ENCODE measurements around the gene GCAT.

The GCAT gene

DNA sequence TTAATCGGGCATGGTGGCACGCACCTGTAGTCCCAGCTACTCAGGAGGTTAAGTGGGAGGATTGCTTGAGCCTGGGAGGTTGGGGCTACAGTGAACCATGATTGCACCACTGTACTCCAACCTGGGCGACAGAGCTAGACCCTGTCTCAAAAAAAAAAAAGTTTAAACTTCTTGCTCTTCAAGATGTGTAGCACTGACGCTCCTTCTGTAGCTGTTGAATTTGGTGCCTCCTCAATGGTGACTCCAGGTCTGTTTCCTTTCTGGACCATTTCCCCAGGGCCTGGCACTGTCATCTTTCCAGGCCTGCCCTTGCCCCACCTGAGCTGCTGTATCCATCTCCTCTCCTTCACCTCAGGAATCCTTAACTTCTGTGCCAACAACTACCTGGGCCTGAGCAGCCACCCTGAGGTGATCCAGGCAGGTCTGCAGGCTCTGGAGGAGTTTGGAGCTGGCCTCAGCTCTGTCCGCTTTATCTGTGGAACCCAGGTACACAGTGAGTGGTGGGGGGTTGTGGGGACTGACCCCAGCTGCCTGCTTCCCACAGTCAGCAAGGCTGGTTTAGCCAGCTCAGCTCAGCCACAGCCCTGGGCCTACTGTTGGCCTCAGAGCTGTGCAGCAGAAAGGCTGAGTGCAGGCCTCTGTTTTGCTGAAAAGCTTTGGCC lies 2.1 kb downstream of the GCAT start:
- no peak for DNase-seq (ENCODE audit: low read depth)

- no peak for DNase-seq (ENCODE audit: low read depth)
Observed at GRCh38 chr22:37811867-37812266, 4.1 kb downstream of the GCAT start.

DNA sequence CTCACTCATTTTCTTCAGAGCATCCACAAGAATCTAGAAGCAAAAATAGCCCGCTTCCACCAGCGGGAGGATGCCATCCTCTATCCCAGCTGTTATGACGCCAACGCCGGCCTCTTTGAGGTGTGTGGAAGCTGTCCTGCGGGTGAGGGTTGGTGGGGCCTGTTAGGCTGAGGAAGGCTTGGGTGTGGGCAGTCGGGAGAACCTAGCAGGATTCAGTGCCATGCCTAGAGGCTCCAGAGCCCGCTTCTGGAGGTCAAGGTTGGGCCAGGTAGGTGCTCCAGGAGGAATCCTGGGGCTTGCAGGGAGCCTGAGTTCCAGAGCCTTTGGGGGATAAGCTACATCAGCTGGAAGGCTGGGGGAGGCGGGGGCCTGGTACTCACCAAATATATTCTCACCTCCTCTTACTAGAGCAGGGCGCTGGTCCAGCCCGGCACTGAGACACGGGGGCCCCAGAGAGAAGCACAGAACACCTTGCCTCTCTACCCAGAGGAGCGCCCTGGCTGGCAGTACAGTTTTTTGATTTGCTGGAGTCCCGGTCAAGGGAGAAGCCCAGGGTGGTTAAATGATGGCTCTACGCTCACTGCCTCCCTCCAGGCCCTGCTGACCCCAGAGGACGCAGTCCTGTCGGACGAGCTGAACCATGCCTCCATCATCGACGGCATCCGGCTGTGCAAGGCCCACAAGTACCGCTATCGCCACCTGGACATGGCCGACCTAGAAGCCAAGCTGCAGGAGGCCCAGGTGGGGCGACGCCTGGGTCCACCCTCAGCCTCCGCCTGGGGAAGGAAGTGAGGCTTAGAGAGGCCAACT lies 5.3 kb downstream of the GCAT start:
- DNase-seq (ENCODE audit: low read depth), result no peak

- no peak for DNase-seq (ENCODE audit: low read depth)
Observed at GRCh38 chr22:37815593-37815992, 7.9 kb downstream of the GCAT start.

DNA sequence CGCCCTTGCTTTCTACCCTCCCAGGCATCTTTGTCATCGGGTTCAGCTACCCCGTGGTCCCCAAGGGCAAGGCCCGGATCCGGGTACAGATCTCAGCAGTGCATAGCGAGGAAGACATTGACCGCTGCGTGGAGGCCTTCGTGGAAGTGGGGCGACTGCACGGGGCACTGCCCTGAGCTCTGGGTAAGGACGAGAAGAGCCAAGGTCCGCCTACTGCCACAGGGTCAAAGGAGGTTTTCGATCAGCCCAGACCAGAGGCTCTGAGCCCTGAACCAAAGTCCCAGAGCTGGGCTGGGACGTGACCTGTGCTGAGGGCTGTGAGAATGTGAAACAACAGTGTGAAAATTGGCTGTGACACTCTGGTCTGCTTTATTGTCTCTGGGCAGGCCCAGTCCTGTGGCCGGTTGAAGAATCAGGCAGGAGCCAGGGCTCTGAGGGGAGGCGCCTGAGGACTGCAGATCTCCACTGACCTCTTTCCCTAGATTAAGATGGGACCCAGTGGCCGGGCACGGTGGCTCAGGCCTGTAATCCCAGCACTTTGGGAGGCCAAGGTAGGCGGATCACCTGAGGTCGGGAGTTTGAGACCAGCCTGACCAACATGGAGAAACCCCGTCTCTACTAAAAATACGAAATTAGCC lies 8.9 kb downstream of the GCAT start:
- no peak for DNase-seq (ENCODE audit: low read depth)

- no peak for DNase-seq (ENCODE audit: low read depth)
Observed at GRCh38 chr22:37817705-37818408, 10.1 kb downstream of the GCAT start.

DNA sequence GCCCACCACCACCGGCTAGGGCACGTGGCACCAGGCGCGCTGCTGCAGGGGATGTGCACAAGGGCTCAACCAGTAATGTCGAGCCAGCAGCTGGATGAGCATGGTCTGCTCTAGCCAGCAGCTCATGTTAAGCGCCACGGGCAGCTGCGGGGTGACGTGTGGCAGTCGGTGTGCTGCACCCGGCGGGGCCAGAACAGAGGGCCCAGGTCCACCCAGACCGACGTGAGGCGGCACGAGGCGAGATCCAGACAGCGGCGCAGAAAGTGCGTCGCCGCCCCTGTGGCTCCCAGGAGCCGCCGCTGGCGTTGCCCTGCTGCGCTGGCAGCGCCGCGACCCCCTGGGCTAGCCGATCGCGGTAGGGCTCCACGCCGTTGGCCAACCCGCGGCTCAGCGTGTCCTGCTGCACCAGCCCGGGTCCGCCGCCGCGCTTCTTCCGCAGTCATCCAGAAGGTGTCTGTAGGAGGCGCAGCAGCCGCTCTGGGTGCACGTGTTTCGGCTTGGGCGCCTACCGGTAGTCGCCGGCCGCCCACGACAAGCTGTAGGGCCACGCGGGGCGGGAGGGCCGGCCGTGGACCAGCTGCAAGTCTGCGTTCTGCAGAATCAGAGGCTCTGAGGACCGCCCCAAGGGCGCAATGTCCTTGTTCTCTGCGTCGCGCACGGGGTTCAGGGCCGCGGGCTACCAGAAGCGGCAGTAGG lies 10.8 kb downstream of the GCAT start:
- no peak for DNase-seq (ENCODE audit: low read depth)

DNA sequence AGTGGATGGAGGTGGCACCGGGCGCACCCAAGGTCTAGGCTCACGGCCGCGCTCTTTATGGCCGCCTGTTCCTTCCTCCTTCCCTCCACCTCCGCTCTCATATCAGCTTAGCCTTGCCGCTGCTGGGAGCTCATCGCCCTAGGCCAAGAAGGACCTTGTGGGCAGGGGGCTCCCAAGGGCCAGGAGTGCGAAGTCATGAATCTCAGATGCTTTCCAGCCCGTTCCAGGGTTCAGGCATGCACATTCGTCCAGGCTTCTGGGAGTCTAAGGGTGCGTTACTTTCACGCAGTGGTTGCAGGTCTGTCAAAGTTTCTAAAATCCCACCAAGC lies 11.3 kb downstream of the GCAT start:
- DNase-seq (ENCODE audit: low read depth), result no peak

- no peak for DNase-seq (ENCODE audit: low read depth)
Observed at GRCh38 chr22:37820350-37820749, 12.6 kb downstream of the GCAT start.

GRCh38 chr22:37822079-37822833 lies 14.5 kb downstream of the GCAT start:
- no peak for DNase-seq (ENCODE audit: low read depth)

DNA sequence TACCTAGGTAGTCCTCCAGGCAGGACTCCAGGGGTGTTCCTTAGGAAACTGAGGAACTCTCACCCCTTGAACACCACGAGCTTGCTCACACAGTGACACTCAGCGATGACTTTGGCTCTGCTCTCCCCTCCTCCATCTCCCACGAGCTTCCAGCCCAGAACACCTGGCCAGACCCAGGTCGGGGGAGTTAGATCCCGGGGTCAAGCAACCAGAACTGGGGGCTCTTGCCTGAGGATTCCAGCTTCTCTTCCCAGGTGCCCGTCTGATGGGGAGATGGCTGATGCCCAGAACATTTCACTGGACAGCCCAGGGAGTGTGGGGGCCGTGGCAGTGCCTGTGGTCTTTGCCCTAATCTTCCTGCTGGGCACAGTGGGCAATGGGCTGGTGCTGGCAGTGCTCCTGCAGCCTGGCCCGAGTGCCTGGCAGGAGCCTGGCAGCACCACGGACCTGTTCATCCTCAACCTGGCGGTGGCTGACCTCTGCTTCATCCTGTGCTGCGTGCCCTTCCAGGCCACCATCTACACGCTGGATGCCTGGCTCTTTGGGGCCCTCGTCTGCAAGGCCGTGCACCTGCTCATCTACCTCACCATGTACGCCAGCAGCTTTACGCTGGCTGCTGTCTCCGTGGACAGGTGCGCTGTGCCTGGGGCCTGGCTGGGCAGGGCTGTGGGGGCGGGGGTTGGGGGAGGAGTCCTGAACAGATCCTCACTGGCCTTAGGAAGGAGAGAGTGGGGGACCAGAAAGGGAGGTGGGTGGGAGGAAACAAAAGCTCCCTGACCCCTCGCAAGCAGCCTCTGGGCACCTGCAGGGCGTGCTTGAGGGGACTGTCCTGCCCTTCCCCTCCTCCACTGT lies 15.6 kb downstream of the GCAT start, which contains the start of gene GALR3:
Gene GALR3, plus strand, starts transcription at position 249 of the 852 bp plus-strand sequence. Its CDS starts 25 bp downstream, at position 274.
- no peak for DNase-seq (ENCODE audit: low read depth)

GRCh38 chr22:37824674-37825641 lies 17.2 kb downstream of the GCAT start:
- no peak for DNase-seq (ENCODE audit: low read depth)

GRCh38 chr22:37827056-37827455 lies 19.3 kb downstream of the GCAT start:
- no peak for DNase-seq (ENCODE audit: low read depth)

DNA sequence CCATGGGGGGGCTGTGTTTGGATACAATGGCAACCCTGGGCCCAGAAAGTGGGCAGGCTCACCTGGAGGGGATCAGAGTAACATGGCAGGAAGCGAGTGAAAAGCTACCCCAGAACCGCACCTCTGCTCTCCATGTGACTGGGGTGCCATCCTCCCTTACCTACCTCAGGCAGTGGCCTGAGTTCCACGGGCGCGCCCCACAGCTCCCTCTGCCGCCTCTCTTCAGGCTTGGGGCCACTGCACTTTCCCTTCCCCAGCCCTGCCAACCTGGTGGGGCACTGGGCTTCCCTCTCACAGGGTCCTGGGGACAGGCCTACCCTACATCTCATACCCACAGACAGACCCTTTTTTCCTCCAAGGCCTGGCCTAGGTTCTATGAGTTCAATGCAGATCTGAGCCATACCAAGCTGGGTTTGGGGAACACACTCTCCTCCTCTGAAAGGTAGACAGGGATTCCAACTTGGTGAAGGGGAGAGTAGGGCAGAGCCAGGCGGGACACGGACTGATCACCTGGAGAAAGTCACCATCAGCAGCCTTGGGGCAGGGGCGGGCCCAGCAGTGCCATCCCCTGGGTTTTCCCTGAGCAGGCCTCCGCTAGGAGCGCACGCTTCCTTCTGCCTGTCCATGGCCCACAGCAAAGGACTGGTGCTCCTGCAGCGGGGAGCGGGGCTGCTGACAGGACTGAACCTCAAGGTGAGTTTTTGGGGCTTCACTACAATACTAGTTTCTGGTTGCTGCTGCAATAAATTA lies 22.5 kb downstream of the GCAT start:
- no peak for DNase-seq (ENCODE audit: low read depth)

DNA sequence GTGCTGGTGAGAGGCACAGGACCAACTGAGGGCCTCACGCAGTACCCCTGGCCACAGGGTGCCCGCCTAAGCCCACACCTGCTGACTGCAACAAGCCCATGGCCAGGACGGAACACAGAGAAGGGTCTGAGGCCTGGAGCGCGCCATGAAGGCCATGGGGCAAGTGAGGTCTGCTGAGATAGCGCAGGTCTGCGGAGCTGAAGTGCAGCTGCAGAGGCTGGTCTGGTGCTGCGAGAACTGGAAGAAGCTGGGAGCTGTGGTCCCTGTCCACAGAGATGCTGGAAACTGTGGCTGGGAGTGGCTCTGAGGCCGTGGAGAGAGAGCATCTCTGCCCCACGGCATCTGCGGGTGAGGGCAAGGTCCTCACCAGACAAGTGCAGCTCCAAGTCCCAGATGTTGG lies 23.7 kb downstream of the GCAT start:
- no peak for DNase-seq (ENCODE audit: low read depth)

DNA sequence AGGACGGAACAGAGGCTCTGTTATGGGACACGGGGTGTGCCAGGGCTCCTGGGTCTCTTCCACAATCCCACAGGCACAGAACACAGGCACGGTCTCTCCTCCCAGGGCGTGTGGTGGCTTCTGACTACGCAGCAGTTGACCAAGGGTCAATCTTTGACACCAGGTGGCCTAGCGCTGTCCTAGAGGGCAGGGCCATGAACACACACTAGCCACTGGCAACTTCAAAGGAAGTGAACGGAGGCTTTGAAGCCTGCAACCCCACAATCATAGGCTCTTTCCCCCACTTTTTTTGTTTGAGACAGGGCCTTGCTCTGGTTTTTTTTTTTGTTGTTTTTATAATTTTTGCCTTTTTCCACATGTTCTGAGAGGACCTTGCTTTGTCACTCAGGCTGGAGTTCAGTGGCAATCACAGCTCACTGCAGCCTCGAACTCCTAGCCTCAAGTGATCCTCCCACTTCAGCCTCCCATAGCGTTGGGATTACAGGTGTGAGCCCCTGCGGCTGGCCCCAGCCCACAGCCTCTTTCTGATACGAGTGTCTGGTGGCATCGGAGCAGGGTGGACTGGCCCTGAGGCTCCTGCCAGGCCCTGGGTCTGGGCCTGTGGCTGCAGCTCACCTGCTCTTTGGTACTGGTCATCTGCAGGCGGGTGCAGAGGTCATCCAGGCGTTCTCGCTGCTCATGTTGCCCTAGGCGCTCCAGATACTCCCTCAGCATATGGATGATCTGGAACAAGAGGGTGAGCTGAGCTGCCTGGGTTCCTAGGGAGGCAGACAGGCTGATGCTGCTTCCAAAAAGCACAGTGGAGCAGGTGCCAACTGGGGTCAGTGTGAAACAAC lies 24.5 kb downstream of the GCAT start:
- no peak for DNase-seq (ENCODE audit: low read depth)

- no peak for DNase-seq (ENCODE audit: low read depth)
Observed at GRCh38 chr22:37842015-37842793, 34.5 kb downstream of the GCAT start.

Measured in stromal cell of bone marrow (primary cell).